Activated B cell treated with CpG ODN at 0.5 μM for 24 hours (primary cell): ENCODE data around the gene DSCAM. TPM values are rescaled to one million over a fixed set of nuclear protein-coding genes. Genes with fewer than 3 reads are reported as not detected.

ENCODE experiments used
- ATAC-seq: fragments of 200-7000 bp; cut with Tn5 transposase; one replicate; pipeline ENCODE4 v1.10.0; 2021; ENCODE audit warnings: low read depth, mild to moderate bottlenecking, moderate library complexity
- CTCF ChIA-PET: fragments of 350-600 bp; sonication (Branson Sonifier 250); formaldehyde crosslinking; loops from one replicate; lab custom pipeline; 2021; ENCODE audit warnings: antibody characterized with exemption; lab: Charles Lee
- POLR2A ChIA-PET: fragments of 350-600 bp; sonication (Branson Sonifier 250); formaldehyde crosslinking; loops from one replicate; lab custom pipeline; 2021; ENCODE audit warnings: antibody characterized with exemption; lab: Charles Lee
- DNase-seq: peaks from one replicate; pipeline ENCODE4 v3.0.0; 2022
- H3K27ac Mint-ChIP-seq: one replicate; pipeline ENCODE4 v1.8.0; 2020; ENCODE audit warnings: mixed read lengths
- H3K27me3 Mint-ChIP-seq: one replicate; pipeline ENCODE4 v1.8.0; 2021; ENCODE audit warnings: mixed read lengths
- H3K36me3 Mint-ChIP-seq: one replicate; pipeline ENCODE4 v1.8.0; 2021; ENCODE audit warnings: low read depth, mixed read lengths
- H3K4me1 Mint-ChIP-seq: one replicate; pipeline ENCODE4 v1.8.0; 2021; ENCODE audit warnings: mixed read lengths
- H3K4me3 Mint-ChIP-seq: one replicate; pipeline ENCODE4 v1.8.0; 2020; ENCODE audit warnings: mild to moderate bottlenecking, mixed read lengths
- H3K9me3 Mint-ChIP-seq: one replicate; pipeline ENCODE4 v1.8.0; 2020; ENCODE audit warnings: mixed read lengths
- CTCF ChIP-seq: fragments of 200-600 bp; IDR thresholded peaks from one replicate; pipeline ENCODE4 v1.8.0; 2022; ENCODE audit warnings: antibody characterized with exemption, mild to moderate bottlenecking
- intact Hi-C: fragments of 100-400 bp; cut with micrococcal nuclease; formaldehyde crosslinking; loops from one replicate; pipeline ENCODE4 v1.15.1; 2024
- total RNA-seq: library from RNA; stranded (reverse); gene quantifications from 2 replicates; pipeline ENCODE4 v1.2.3, GENCODE V29; 2022

The DSCAM gene
- total RNA-seq, 1 donor from 2014 or later: not detected

DNA sequence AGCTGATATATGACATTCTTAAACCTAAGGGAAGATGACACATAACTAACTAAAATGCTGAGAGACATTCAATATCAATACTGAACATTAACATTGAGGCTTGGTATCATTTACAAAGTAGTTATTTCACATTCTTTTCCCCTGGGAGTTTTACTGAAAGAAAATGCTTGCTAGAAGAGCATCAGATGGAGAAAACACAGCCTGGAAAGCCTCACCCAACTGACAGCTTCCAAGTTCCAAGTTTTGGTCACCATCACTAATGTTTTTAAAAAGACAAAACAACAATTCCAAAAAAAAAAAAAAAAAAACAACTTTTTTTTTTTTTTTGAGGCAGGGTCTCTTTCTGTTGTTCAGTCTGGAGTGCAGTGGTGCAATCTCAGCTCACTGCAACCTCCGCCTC lies 80.6 kb downstream of the DSCAM start:
- H3K27ac Mint-ChIP-seq: no peak overlapping the region
- ChIA-PET CTCF (no interaction called here), POLR2A (no interaction called here)
- TF ChIP-seq CTCF: no peak
- H3K27me3 Mint-ChIP-seq: no peaks in the 10 kb centered on the region
- no peak for DNase-seq
- H3K4me3 Mint-ChIP-seq: no peak overlapping the region
- ATAC-seq: no peak
- no peaks in the 10 kb centered on the region for H3K36me3 Mint-ChIP-seq
- no peaks in the 10 kb centered on the region for H3K4me1 Mint-ChIP-seq
- intact Hi-C loops: no loop called here
- H3K9me3 Mint-ChIP-seq: peaks cover 2% of the 10 kb centered on the region

DNA sequence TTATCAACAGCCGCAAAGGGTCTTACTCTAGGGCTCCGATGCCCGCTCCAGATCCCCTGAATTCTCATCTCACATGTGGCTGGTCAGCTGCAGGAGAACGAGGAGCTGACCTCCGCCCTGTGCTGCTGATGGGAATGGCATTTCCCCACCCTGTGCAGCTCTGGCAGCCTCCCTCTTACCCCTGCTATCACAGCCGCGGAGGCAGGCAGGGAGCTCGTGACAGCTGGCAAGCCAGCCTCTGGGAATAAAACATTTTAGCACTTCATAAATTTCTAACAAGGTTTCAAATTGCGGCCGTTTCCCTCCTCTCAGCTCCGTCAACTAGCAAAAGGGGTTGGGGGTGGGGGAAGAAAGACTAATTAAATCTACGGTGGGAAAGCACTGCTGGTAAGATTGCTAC lies 81.1 kb downstream of the DSCAM start:
- H3K4me3 Mint-ChIP-seq: no peak overlapping the region
- CTCF ChIA-PET: no interaction called here
- H3K27me3 Mint-ChIP-seq: no peaks in the 10 kb centered on the region
- H3K9me3 Mint-ChIP-seq: peaks cover 2% of the 10 kb centered on the region
- ATAC-seq (no peak), DNase-seq (no peak)
- no peaks in the 10 kb centered on the region for H3K36me3 Mint-ChIP-seq
- H3K27ac Mint-ChIP-seq: no peak overlapping the region
- TF ChIP-seq CTCF: no peak
- POLR2A ChIA-PET: no interaction called here
- intact Hi-C loops: no loop called here
- no peaks in the 10 kb centered on the region for H3K4me1 Mint-ChIP-seq

- no peak for ATAC-seq
- Mint-ChIP-seq H3K36me3 (no peaks in the 10 kb centered on the region), H3K27me3 (no peaks in the 10 kb centered on the region), H3K4me1 (no peaks in the 10 kb centered on the region), H3K27ac (no peak overlapping the region), H3K9me3 (peaks cover 2% of the 10 kb centered on the region), H3K4me3 (no peak overlapping the region)
- CTCF ChIA-PET: no interaction called here
- no peak for TF ChIP-seq CTCF
- intact Hi-C loops: no loop called here
- POLR2A ChIA-PET: no interaction called here
- no peak for DNase-seq
These were observed 86.1 kb downstream of the DSCAM start for GRCh38 chr21:40760821-40761220.

GRCh38 chr21:40759061-40759460 lies 87.9 kb downstream of the DSCAM start:
- no peak for TF ChIP-seq CTCF
- no peak for ATAC-seq

DNA sequence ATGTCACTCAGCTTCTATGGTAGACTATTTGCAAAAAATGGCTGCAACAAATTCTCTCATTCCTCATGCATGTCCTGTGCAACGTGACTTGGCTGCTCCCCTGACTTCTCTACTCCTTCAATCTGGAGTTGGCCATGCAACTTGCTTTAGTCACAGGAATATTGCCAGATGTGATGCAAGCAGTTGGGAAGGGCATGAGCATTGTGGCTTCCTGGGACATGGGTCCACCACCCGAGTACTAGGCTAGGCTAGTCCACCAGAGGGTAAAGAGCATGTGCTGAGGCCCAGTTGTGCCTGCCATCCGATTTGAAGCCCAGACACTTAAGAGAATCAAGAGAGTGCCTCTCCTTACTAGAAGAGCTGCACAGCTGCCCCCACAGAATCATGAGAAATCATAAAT lies 89.6 kb downstream of the DSCAM start:
- peaks cover 7% of the 10 kb centered on the region for H3K9me3 Mint-ChIP-seq
- POLR2A ChIA-PET: no interaction called here
- DNase-seq: no peak
- no peak overlapping the region for H3K4me3 Mint-ChIP-seq
- no peak overlapping the region for H3K27ac Mint-ChIP-seq
- H3K36me3 Mint-ChIP-seq: no peaks in the 10 kb centered on the region
- no peaks in the 10 kb centered on the region for H3K4me1 Mint-ChIP-seq
- no peak for TF ChIP-seq CTCF
- intact Hi-C loops: no loop called here
- ATAC-seq: no peak
- no peaks in the 10 kb centered on the region for H3K27me3 Mint-ChIP-seq
- CTCF ChIA-PET: no interaction called here

More at GRCh38 chr21:40759061-40759460, 87.9 kb downstream of the DSCAM start:
- ChIA-PET CTCF (no interaction called here), POLR2A (no interaction called here)
- Mint-ChIP-seq H3K4me1 (no peaks in the 10 kb centered on the region), H3K4me3 (no peak overlapping the region), H3K36me3 (no peaks in the 10 kb centered on the region), H3K27me3 (no peaks in the 10 kb centered on the region), H3K27ac (no peak overlapping the region), H3K9me3 (peaks cover 6% of the 10 kb centered on the region)
- no peak for DNase-seq
- intact Hi-C loops: no loop called here
